ENCODE results near the gene INO80E. TPM values are rescaled to one million over a fixed set of nuclear protein-coding genes. Genes with fewer than 3 reads are reported as not detected.
"Not testable (repeated sequence)": the region's sequence is repeated elsewhere in the genome, so short reads cannot be mapped to it uniquely, and the experiment has no call there.

Gene INO80E
- total and polyA plus RNA-seq, 2 experiments from 2014 or later = 14.0 to 61.2 TPM

GRCh38 chr16:30016555-30017276 is 20.7 kb downstream of the INO80E start:
- TF ChIP-seq CTCF (IDR thresholded peaks at IDR 0.05; ENCODE audit: poor library complexity) (no peak), EZH2phosphoT487 (IDR thresholded peaks at IDR 0.05; ENCODE audit: low read depth, severe bottlenecking, unreplicated experiment) (no peak), EZH2 (IDR thresholded peaks at IDR 0.05; ENCODE audit: borderline replicate concordance) (no peak)
- Histone ChIP-seq H4K20me1 (ENCODE audit: insufficient read depth, poor library complexity, severe bottlenecking) (no peaks in the 10 kb centered on the region), H3K36me3 (replicated peaks; ENCODE audit: insufficient read depth, low read depth) (no peaks in the 10 kb centered on the region), H3K79me2 (no peaks in the 10 kb centered on the region), H3K4me1 (ENCODE audit: insufficient read depth) (no peaks in the 10 kb centered on the region), H3K4me2 (no peak overlapping the region), H3K9me2 (replicated peaks; ENCODE audit: insufficient read depth) (no peaks in the 10 kb centered on the region), H3K4me3 (no peak overlapping the region), H3K9me3 (ENCODE audit: low read depth) (no peaks in the 10 kb centered on the region), H3K27ac (no peak overlapping the region), H3K27me3 (peaks cover 7% of the 10 kb centered on the region), H2AFZ (no peak overlapping the region)
- WGBS (ENCODE audit: low lambda C conversion rate, missing lambda C conversion rate) = 66% methylated on average over 8 of the region's 8 CpGs
- no peak for DNase-seq (ENCODE audit: low spot score)

GRCh38 chr16:30017277-30017656 is 21.2 kb downstream of the INO80E start:
- no peaks in the 10 kb centered on the region for H3K4me1 ChIP-seq (ENCODE audit: insufficient read depth)
- no peaks in the 10 kb centered on the region for H3K36me3 ChIP-seq (replicated peaks; ENCODE audit: insufficient read depth, low read depth)
- H3K9me3 ChIP-seq (ENCODE audit: low read depth) = no peaks in the 10 kb centered on the region
- no peaks in the 10 kb centered on the region for H4K20me1 ChIP-seq (ENCODE audit: insufficient read depth, poor library complexity, severe bottlenecking)
- peaks cover 1% of the 10 kb centered on the region for H3K27me3 ChIP-seq
- H3K27ac ChIP-seq = no peak overlapping the region
- TF ChIP-seq CTCF (IDR thresholded peaks at IDR 0.05; ENCODE audit: poor library complexity) (no peak), EZH2 (IDR thresholded peaks at IDR 0.05; ENCODE audit: borderline replicate concordance) (no peak), EZH2phosphoT487 (IDR thresholded peaks at IDR 0.05; ENCODE audit: low read depth, severe bottlenecking, unreplicated experiment) (no peak)
- no peak overlapping the region for H3K4me3 ChIP-seq
- no peaks in the 10 kb centered on the region for H3K79me2 ChIP-seq
- no peak for DNase-seq (ENCODE audit: low spot score)
- WGBS (ENCODE audit: low lambda C conversion rate, missing lambda C conversion rate) = 95% methylated on average over 2 of the region's 2 CpGs
- H3K4me2 ChIP-seq = no peak overlapping the region
- H2AFZ ChIP-seq = no peak overlapping the region
- no peaks in the 10 kb centered on the region for H3K9me2 ChIP-seq (replicated peaks; ENCODE audit: insufficient read depth)

- not testable (repeated sequence) for H3K79me2 ChIP-seq; H3K27me3 ChIP-seq; H3K4me1 ChIP-seq (ENCODE audit: insufficient read depth); H3K4me3 ChIP-seq; H3K4me2 ChIP-seq; H3K9me2 ChIP-seq (replicated peaks; ENCODE audit: insufficient read depth); H3K27ac ChIP-seq; H3K9me3 ChIP-seq (ENCODE audit: low read depth); H3K36me3 ChIP-seq (replicated peaks; ENCODE audit: insufficient read depth, low read depth); DNase-seq (ENCODE audit: low spot score); H4K20me1 ChIP-seq (ENCODE audit: insufficient read depth, poor library complexity, severe bottlenecking); H2AFZ ChIP-seq
- WGBS (ENCODE audit: low lambda C conversion rate, missing lambda C conversion rate) = 93% methylated on average over 4 of the region's 4 CpGs
These were observed 21.9 kb downstream of the INO80E start for GRCh38 chr16:30017937-30018336.

GRCh38 chr16:30018731-30019158 is 22.7 kb downstream of the INO80E start:
- H3K4me3 ChIP-seq = no peak overlapping the region
- no peaks in the 10 kb centered on the region for H3K27me3 ChIP-seq
- no peaks in the 10 kb centered on the region for H3K4me1 ChIP-seq (ENCODE audit: insufficient read depth)
- no peaks in the 10 kb centered on the region for H3K79me2 ChIP-seq
- no peaks in the 10 kb centered on the region for H3K9me2 ChIP-seq (replicated peaks; ENCODE audit: insufficient read depth)
- 73% methylated on average over 4 of the region's 4 CpGs for WGBS (ENCODE audit: low lambda C conversion rate, missing lambda C conversion rate)
- DNase-seq (ENCODE audit: low spot score) = no peak
- no peak overlapping the region for H2AFZ ChIP-seq
- no peak overlapping the region for H3K4me2 ChIP-seq
- H3K36me3 ChIP-seq (replicated peaks; ENCODE audit: insufficient read depth, low read depth) = no peaks in the 10 kb centered on the region
- H3K27ac ChIP-seq = no peak overlapping the region
- H4K20me1 ChIP-seq (ENCODE audit: insufficient read depth, poor library complexity, severe bottlenecking) = no peaks in the 10 kb centered on the region
- no peak for TF ChIP-seq EZH2 (IDR thresholded peaks at IDR 0.05; ENCODE audit: borderline replicate concordance)
- TF ChIP-seq EZH2phosphoT487 (IDR thresholded peaks at IDR 0.05; ENCODE audit: low read depth, severe bottlenecking, unreplicated experiment) = no peak
- TF ChIP-seq CTCF (IDR thresholded peaks at IDR 0.05; ENCODE audit: poor library complexity) = no peak
- no peaks in the 10 kb centered on the region for H3K9me3 ChIP-seq (ENCODE audit: low read depth)

All from hepatocyte (in vitro differentiated cells).